GM04503 (cell line): ENCODE measurements around the gene BCDIN3D.

Source experiments
- DNase-seq: peaks from one replicate; pipeline ENCODE4 v3.0.0-alpha.2; 2012; ENCODE audit warnings: low read depth

The BCDIN3D gene

GRCh38 chr12:49797449-49797776 lies 45.5 kb downstream of the BCDIN3D start:
- DNase-seq: no peak

- no peak for DNase-seq
These were observed 46.1 kb downstream of the BCDIN3D start for GRCh38 chr12:49796606-49797448.

- no peak for DNase-seq
These were observed 46.8 kb downstream of the BCDIN3D start for GRCh38 chr12:49796155-49796554.

- DNase-seq: no peak
These were observed 47.2 kb downstream of the BCDIN3D start for GRCh38 chr12:49795654-49796105.

- no peak for DNase-seq
These were observed 47.9 kb downstream of the BCDIN3D start for GRCh38 chr12:49794811-49795653.

- no peak for DNase-seq
These were observed 48.9 kb downstream of the BCDIN3D start for GRCh38 chr12:49794021-49794420.

- DNase-seq: no peak
These were observed 49.3 kb downstream of the BCDIN3D start for GRCh38 chr12:49793620-49794019.

GRCh38 chr12:49792976-49793580 lies 49.8 kb downstream of the BCDIN3D start:
- DNase-seq: no peak

- DNase-seq: no peak
These were observed 50.5 kb downstream of the BCDIN3D start for GRCh38 chr12:49792181-49792970.

GRCh38 chr12:49791700-49792099 lies 51.2 kb downstream of the BCDIN3D start:
- no peak for DNase-seq

GRCh38 chr12:49790741-49791555 lies 52.0 kb downstream of the BCDIN3D start:
- no peak for DNase-seq

GRCh38 chr12:49789992-49790391 lies 52.9 kb downstream of the BCDIN3D start:
- no peak for DNase-seq

- DNase-seq: no peak
These were observed 55.2 kb downstream of the BCDIN3D start for GRCh38 chr12:49787672-49788071.
